Stimulated activated CD8-positive, alpha-beta memory T cell treated with anti-CD3 and anti-CD28 coated beads, Interleukin-7, amount 100 ng/mL, for 48 hours (primary cell): Measurements from ENCODE around the gene IL1RAPL1.

Experiments
- DNase-seq, 2 donors: peaks; one replicate each; pipeline ENCODE4 v3.0.0-alpha.2; 2020; ENCODE audit warnings: low read depth in 1 of 2; ENCODE audit errors: extremely low read depth in 1 of 2

IL1RAPL1 gene

GRCh38 chrX:28625223-28625622, 38.0 kb downstream of the IL1RAPL1 start:
- no peak for DNase-seq

- DNase-seq = no peak
Observed at GRCh38 chrX:28626515-28626914, 39.3 kb downstream of the IL1RAPL1 start.

DNA sequence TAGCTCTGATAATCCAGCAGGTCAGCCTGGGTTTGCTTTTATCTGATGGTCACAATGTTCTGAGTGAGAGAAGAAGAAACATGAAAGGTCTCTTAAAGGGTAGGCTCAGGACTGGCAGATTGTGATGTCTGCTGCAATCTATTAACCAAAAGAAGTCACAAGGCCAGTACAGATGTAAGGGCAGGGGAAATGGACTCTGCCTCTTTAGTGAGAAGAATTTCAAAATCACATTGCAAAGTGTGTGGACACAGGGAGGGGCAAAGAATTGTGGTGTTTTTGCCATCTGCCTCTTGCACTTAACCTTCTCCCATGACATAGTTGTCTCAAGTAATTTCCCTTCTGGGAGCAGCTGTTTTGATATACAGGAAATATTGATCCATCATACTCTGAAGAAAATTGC, 40.9 kb downstream of the IL1RAPL1 start:
- no peak for DNase-seq

DNA sequence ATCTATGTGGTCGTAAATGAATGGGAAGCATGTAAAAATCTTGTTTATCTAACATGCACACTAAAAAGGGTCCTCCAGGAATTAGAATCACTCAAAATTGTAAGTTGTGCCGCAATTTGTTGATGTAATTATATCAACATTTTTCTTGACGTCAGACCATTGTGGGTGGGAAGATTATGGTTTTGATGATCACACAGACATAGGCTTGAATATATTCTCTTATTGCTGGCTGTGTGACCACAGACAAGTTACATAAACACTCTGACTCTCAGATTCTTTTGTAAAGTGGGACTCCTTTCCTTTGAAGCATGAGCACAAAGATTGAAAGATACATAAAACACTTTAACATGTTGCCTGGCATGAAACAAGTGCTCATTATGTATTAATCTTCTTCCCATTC, 51.5 kb downstream of the IL1RAPL1 start:
- no peak for DNase-seq

DNA sequence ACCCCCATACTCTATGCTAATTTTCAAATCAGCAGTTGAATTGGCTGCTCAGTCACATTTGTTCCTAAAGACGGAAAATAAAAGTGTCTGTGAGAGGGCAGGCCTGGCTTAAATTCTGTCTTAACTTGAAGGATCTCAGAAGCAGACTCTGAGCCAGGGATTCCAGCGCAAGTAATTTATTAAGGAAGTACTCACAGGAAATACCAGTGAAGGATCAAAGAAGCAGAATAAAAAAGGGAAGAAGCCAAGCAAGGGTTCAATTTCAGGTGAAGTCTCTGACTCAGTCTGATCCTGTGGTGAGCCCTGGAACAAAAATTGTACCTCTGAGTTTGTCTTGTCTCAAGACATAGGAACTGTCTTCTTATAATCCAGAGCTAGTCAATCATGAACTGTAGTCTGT, 52.2 kb downstream of the IL1RAPL1 start:
- no peak for DNase-seq

DNA sequence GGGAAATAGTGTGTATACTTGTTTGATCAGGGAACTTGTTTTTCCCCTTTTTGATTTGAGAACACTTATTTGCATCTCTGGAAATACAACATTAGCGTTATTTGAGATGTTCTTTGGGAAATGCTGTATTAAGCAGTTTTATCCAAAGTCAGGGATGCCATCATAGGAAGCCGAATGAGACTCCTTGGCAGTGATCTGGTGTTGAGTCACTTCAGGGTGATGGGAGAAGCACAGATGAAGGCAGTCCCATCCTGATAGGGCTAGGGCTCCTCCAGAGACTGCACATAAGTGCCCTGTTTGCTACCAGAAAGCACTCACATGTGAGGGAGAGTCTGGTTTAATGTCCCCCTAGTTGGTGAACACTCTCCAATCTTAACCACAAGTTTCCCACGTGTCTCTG, 62.3 kb downstream of the IL1RAPL1 start:
- DNase-seq = no peak

DNA sequence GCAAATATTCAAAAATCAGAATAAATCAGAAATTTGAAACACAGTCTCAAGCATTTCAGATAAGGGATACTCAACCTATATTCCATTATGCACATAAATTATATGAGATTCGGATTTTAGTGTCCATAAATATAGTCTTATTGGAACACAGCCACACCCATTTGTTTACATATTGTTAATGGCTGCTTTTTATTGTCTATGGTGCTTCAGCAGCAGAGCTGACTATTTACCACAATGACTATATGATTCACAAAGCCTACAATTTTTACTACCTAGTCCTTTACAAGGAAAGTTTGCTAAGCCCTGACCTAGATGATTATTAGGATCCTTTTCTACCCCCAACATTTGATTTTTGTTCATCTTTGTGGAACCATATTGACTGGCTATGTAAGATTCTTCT, 63.9 kb downstream of the IL1RAPL1 start:
- DNase-seq = no peak

GRCh38 chrX:28659269-28659668, 72.0 kb downstream of the IL1RAPL1 start:
- no peak for DNase-seq

- no peak for DNase-seq
Observed at GRCh38 chrX:28665778-28666177, 78.5 kb downstream of the IL1RAPL1 start.

GRCh38 chrX:28668303-28668702, 81.1 kb downstream of the IL1RAPL1 start:
- no peak for DNase-seq

DNA sequence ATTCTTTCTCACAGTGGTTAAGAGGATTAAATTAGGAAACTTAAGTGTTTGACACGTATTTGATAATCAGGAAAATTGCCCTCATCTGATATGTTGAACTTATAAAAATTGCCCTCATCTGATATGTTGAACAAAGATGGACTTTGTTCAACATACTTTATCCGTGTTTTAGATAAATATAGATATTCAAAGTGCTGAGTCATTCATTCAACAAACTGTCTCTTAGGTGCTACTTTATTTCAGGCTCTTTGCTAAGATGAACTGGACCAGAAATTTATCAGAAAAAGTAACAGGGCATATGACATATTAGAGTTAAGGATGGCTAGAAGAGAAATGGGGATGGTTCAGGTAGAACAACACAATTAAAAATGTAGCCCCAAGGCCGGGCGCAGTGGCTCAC, 81.7 kb downstream of the IL1RAPL1 start:
- DNase-seq = no peak

- no peak for DNase-seq
Observed at GRCh38 chrX:28670074-28670473, 82.8 kb downstream of the IL1RAPL1 start.

- no peak for DNase-seq
Observed at GRCh38 chrX:28675173-28675572, 87.9 kb downstream of the IL1RAPL1 start.

DNA sequence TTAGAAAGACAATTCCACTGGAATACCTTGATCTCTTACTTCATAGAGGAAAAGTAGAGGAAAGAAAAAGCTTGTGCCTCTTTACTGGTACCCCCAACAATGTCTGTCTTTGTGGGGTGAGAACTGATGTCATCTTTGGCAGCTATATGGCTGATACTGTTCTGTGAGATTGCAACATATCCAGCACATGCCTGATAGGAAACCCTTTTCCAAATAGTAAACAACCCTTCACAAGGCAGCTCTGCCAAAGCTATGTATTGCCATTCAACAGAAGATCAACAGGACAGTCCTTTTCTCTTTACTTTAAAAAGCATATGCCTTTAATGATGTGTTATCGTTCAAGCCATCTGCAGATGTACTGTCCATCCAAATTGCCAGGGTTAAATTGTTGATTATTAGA, 105.9 kb downstream of the IL1RAPL1 start:
- no peak for DNase-seq

GRCh38 chrX:28697732-28698131, 110.5 kb downstream of the IL1RAPL1 start:
- no peak for DNase-seq

- no peak for DNase-seq
Observed at GRCh38 chrX:28701222-28701621, 114.0 kb downstream of the IL1RAPL1 start.

GRCh38 chrX:28706964-28707363, 119.7 kb downstream of the IL1RAPL1 start:
- DNase-seq = no peak

DNA sequence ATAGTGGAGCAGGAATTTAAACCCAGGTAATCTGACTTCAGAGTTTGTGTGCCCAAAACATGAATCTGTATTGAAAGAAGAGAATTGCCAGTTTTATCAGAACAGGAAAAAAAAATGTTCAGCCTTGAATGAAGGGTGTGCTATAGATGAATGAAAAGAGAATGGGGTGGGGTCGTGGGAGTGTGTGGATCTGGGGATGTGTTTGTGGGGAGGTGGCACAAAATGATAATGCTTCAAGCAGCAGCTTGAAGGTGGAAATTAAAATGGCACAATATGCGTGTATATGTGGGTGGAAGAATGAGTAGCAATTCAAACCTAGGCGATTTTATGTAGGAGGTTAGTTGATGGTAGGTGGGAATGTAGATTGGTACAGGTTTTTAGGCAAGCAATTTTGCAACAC, 122.2 kb downstream of the IL1RAPL1 start:
- DNase-seq = no peak

DNA sequence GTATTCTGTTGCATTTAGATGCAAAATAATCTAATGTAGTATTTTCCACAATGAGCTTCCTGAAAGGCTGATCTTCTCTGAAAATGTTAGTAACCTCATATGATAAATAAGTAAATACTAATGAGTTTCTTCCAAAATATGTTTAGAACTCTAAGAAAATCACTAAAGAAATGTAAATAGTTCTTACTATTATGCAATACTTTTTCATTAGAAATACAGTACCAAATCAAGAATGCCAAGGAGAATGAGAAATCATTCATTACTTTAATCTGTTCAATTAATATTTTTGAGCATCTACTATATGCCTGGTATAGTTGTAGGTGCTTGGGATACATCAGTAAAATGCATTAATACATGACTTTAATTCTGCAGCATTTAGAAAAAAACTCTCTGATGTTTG, 130.6 kb downstream of the IL1RAPL1 start:
- DNase-seq = no peak

DNA sequence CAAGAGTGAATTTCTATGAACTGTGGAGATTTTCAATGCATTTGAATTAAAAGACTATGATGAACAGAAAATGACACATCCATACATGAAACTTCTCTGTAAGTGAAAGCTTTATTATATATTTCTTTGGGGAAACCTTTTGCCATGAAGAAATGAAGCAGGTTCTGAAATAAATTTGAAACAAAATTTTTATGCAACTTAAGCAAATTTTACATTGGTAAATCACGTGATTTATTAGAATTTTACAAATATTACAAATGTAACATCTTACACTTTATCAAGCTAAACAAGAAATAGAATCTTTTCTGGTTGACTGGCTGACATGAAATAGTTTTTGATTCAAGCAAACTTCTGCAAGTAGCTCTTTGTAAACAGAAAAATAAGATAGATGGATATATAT, 131.2 kb downstream of the IL1RAPL1 start:
- no peak for DNase-seq

- no peak for DNase-seq
Observed at GRCh38 chrX:28719620-28720019, 132.4 kb downstream of the IL1RAPL1 start.

GRCh38 chrX:28752330-28752729, 165.1 kb downstream of the IL1RAPL1 start:
- DNase-seq = no peak

DNA sequence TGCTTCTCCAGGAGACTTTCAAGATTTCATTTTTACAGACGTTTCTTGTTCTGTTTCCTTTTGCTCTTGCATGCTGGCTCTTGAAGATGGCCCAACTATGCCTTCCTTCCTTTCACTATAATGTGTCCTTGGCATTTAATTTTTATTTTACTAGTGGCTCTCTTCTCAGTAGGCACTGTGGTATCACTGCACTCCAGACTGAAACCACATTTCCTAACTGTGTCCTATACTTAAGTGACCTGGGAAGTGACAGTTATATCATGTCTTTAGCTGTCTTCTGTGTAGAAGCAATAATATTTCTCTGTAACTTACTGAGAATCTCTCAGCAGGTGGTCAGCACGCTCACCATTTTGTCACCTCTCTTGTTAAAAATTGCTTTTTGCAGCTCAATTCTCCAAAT, 168.9 kb downstream of the IL1RAPL1 start:
- DNase-seq = no peak

GRCh38 chrX:28756647-28757046, 169.4 kb downstream of the IL1RAPL1 start:
- DNase-seq = no peak
